Raji (cell line): ENCODE data around the gene RASGRP3.

Experiments used
- POLR2A ChIP-seq: IDR thresholded peaks from 2 replicates; pipeline ENCODE4 v1.6.1; 2011; ENCODE audit warnings: low read depth, low read length, control low read depth; ENCODE audit not compliant: insufficient read depth

Gene RASGRP3

DNA sequence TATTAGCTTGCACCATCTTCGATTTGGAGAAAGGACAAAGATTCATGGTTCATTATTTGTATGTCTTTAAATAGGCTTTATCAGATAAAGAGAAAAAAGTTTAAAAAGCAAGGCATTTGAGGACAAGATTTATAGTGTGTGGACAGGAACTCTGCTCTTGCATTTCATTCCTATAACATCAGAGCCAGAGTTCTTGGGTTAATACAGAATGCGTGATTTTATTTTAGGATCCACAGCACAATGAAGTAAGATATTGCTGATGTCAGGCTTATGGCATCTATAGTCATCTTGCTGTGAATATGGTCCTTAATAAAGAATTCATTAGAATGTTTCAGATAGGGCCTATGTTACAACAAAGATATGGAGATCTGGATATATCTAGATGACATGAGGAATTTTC lies 19.7 kb downstream of the RASGRP3 start:
- TF ChIP-seq POLR2A: no peak

GRCh38 chr2:33496726-33497125 lies 20.3 kb downstream of the RASGRP3 start:
- TF ChIP-seq POLR2A: no peak

GRCh38 chr2:33497221-33497650 lies 20.8 kb downstream of the RASGRP3 start:
- TF ChIP-seq POLR2A: peak; percentile 33; the same call in 1 of the 2 replicates

GRCh38 chr2:33498291-33498956 lies 22.0 kb downstream of the RASGRP3 start:
- no peak for TF ChIP-seq POLR2A

DNA sequence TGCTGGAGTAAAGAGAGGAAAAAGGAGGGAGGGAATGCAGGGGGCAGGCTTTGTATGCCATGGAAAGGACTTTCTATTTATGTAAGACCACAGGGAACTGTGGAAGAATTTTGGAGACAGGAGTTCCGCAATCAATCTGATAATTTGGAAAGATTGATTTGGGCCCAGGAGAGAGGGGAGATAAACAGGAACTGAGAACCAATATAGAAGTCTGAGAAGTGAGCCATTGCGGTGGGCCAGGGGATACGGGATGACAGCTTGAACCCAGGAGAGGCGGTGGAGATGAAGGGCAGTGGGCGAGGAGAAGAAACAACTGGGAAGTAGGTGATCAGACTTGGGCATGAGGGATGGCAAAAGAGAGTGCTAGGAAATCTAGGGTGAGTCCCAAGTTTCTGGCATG lies 23.7 kb downstream of the RASGRP3 start:
- TF ChIP-seq POLR2A: no peak

GRCh38 chr2:33502025-33502424 lies 25.6 kb downstream of the RASGRP3 start:
- no peak for TF ChIP-seq POLR2A

- no peak for TF ChIP-seq POLR2A
Measured at GRCh38 chr2:33503002-33503401, 26.6 kb downstream of the RASGRP3 start.

GRCh38 chr2:33505966-33506365 lies 29.5 kb downstream of the RASGRP3 start:
- TF ChIP-seq POLR2A: no peak

DNA sequence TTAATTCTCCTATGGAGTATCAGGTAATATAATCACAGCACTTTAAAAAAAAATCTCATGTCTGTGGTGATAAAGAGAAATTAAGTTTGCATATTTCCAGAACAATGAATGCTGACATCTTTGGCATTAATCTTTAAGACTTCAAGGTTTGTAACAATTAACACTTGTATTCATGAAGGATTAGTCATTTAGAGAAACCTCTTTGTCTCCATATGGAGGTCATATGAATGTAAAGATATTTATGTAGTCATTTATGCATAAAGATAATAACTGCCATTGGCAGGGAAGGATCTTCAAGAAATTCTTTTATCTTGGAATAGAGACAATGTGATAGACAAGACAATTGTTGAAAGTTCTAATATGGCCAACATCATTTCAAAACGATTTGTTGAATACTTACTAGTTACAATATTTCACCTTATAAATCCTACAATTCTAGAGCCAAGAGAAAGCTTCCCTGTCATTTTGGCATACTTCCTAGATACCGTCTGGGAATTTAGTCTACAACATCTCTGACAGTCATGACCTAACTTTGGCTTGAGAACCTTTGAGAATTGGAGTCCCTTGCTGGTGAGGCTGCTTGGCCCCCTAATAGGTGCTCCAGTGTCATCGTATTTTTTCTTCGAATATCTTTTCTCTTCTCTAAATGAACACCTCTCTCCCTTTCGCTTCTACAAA lies 33.6 kb downstream of the RASGRP3 start:
- TF ChIP-seq POLR2A: no peak

- no peak for TF ChIP-seq POLR2A
Measured at GRCh38 chr2:33510586-33510968, 34.1 kb downstream of the RASGRP3 start.

DNA sequence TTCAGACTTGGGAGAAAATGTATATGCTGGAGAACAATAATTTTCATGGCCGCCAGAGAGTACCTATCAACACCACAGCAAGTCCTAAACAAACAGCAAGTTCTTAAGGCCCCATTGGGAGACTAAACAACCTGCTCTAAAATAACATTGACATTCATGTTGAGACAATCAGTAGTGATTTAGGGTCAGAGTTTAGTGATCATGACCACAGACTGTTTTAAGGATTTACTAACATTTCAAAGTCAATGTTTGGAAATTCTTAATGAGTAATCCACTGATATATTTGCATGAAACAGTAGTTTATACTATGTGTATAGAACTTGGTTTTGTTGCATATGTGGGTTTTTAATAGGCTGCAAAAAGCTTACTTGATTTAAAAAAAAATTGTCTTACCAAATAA lies 34.7 kb downstream of the RASGRP3 start:
- TF ChIP-seq POLR2A: no peak

DNA sequence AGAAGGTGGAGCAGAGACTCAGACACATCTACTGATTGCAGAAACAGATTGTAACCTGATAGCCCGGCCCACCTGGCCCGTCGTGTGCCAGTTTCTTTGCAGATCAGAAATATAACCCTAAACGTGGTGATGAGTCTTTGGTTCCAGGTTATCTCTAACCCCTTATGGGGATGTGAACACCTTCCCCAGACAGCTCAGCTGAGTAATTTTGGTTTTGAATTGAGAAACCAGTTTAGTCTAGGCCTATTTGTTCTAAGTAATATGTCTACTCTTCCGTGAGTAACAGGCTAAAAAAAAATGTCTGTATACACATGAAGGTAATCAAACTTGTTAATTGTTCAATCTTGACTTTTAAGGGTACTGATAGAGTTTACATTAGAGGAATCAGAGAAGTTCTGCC lies 35.7 kb downstream of the RASGRP3 start:
- no peak for TF ChIP-seq POLR2A

DNA sequence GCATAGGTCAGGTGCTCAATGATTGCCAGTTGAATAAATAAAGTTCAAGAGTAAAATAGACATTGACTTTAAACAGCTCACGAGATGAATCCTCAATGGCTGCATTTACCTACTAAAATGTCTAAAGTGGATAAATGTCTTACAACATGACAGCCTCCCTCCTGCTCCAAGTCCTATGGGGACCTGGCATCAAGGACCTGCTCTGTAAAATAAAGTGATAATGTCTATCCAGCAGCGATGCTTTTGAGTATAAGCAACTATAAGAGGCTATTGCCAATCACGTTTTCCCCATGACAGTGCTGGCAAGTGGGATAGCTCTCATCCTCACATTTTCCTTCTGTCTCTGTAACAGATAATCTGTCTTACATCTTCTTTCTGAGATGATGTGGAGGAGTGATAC lies 37.0 kb downstream of the RASGRP3 start:
- TF ChIP-seq POLR2A: no peak

DNA sequence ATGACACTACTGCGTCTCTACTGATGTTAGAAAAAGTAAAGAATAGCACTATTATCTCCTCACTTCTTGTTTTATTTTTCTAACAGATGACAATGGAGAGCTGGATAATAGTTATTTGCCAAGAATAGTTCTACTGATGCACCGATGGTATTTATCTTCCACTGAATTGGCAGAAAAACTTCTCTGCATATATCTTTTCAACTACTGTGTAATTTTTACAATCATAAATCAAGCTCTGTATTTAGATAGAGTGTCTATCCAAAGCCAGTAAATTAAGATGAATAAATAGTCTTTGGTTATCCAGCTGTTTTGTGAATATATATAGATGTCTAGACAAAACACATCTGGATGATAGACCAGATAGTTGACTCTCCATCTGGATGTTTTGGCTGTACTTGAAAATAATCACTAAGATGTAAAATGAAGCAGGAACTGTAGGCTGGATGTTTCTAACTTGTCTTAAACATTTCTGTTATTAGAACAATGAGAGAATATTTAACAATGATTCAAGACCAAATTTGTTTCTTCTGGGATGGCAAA lies 40.1 kb downstream of the RASGRP3 start:
- no peak for TF ChIP-seq POLR2A

GRCh38 chr2:33518200-33518599 lies 41.8 kb downstream of the RASGRP3 start:
- TF ChIP-seq POLR2A: no peak

DNA sequence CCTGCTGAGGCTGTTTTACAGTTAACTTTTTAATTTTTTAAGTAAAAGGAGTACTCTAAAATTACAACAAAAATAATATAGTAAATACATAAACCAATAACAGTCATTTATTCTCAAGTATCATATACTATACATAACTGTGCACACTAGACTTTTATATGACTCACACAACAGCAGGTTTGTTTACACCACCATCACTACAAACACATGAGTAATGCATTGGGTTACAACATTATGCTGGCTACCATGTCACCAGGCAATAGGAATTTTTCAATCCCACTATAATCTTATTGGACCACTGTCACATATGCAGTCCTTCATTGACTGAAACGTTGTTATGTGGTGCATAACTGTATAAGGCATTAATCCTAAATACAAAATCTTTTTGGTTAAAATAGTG lies 42.5 kb downstream of the RASGRP3 start:
- no peak for TF ChIP-seq POLR2A
